ENCODE data around the gene DCAF6.
"Not testable (repeated sequence)": the region's sequence is repeated elsewhere in the genome, so short reads cannot be mapped to it uniquely, and the experiment has no call there.

The DCAF6 gene

DNA sequence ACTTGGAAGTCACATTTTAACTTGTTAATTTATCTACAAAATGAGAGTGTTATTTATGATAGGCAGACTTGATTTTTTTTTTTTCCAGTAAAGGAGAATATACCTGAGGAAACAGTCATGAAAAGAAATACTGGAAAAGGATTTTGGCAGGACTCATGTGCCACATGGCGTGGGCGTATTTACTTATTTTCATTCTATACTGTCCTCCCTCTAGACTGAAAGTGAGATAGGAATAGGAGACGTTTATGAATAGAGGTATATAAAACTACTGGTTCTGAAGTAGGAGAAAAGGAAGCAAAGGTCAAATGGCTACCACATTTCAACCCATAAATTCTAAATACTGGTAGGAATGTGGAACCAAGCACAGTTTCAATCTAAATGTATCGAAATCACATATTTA is 95.1 kb downstream of the DCAF6 start:
- DNase-seq (ENCODE audit: low read depth in 2 of 2) = no peak

DNA sequence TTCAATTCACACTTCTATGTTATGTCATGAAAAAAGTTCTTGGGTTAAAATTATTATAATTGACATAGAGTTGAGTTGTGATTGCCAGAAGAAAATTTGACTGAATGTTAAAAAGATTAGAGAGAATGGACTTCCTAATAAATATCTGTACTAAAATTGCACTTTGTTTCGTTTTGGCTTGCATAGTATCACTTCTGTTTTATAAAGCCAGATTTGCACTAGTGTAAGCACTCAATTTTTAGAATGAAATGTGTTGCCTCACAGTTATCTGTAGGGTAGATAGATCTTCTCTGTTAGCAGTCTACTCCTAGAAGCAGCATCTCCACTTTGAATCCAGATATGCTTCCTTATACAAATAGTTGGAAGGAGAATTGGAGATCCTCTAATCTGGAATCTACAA is 95.5 kb downstream of the DCAF6 start:
- no peak for DNase-seq (ENCODE audit: low read depth in 2 of 2)

DNA sequence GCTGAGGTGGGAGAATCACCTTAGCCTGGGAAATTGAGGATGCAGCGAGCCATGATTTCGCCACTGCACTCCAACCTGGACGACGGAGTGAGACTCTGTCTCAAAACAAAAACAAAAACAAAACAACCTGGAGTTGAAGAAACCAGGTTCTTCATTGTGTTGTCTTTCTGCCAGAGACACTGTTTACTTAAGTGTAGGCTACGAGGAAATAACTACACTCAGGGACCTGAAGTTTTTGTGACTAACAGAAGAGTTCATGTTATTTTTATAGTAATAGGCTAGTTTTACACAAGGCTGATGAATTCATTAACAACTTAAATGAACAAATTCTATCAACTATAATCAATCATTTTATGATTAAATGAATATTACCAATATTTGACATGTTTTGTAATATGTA is 98.9 kb downstream of the DCAF6 start:
- no peak for DNase-seq (ENCODE audit: low read depth in 2 of 2)

DNA sequence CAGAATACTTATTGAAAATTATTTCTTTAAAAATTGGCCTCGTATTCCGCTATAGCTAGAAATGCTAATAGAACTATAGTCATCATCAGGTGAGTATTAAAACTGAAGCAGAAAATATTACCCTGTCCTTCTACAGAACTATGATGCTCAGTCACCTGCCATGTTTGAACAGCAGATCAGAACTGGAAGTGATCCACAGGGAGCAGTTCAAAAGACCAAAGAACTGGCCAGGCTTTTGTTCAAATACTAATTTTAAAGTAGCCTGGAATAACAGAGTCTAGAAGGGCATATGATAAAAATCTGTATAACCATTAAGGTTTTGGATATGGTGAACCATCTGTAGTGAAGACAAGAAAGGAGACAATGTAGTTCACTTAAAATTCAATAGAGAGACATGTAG is 105.9 kb downstream of the DCAF6 start:
- no peak for DNase-seq (ENCODE audit: low read depth in 2 of 2)

DNA sequence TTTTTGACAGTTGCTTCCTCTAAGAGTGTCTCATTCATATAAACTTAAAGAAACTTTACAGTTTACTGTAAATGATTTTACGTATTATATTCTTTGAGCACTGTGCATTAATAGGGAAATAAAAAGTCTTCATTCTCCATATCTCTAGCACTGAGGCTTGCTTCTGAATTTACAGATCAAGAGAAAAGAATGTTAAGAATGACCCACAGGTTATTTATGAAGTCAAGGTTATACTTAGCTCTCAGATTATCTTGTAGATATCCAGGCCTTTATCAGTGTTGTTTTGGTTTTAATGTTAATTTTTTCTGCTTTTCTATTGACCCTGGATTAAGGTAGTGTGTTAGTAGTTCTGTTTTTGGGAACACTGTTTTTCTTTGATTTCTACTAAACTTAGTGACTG is 108.8 kb downstream of the DCAF6 start:
- DNase-seq (ENCODE audit: low read depth in 2 of 2) = no peak

DNA sequence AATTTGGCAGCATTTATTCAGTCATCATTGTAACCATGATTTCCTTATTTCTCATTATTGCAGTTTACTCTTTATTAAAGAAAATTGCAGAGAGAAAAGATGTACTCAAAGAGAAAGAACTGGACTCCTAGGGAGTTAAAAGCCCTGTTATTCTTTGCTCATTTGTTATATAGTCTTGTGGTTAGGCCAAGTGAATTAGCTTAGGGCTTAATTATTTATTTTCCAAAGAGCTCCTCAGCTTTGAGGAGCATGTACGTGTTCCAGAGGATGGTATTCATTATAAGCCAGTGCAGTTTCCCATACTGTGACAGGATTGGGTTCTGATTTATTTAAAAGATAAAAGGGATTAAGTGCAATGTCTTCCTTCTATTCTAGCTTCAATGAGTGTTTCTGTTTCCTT is 113.8 kb downstream of the DCAF6 start:
- no peak for DNase-seq (ENCODE audit: low read depth in 2 of 2)

DNA sequence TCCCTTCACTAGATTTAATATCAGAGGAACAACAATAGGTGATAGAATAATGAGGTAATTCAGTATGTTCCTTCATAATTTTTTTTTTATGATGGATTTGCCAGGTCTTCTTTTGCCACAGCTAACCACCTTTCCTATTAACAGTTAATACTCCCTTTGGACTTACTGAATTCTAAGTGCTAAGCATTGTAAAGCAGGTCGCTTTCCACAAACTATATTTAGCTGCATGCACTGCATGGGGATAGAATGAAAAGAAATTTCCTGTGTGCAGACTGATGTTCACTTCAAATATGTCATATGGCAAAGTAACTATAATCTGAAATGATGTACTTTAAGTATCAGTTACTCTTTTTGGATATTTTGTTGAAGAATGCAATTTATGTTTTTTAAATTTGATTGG is 114.4 kb downstream of the DCAF6 start:
- DNase-seq (ENCODE audit: low read depth in 2 of 2) = no peak

DNA sequence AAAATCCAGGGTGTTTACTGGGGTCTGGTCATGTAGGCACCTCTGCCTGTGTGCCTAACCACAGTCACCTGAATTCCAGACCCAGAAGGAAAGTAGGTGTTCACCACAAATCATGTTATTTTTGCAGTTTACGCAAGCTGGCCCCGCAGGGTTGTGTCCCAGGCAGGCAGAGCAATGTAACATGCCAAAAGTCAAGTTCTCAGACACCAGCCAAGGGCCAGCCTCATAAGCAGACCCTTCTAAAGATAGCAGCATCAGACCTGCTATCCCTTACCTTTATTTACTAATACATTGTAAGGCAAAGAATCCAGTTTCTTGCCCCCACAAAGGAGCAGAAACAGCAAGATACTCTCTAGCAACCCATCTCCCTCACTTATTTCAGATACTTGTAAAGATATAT is 117.2 kb downstream of the DCAF6 start:
- no peak for DNase-seq (ENCODE audit: low read depth in 2 of 2)

DNA sequence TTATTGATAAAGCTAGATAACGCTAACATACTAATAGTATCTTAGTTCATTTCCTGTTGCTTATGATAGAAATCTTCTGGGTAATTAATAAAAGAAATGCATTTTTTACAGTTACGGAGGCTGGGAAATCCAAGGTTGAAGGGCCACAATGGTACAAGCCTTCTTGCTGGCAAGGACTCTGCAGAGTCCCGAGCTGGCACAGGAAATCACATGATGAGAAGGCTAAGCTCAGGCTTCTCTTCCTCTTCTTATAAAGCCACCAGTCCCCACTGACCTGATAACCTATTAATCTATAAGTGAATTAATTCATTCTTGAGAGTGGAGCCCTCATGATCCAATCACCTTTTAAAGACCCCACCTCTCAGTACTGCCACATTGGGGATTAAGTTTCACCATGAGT is 117.6 kb downstream of the DCAF6 start:
- no peak for DNase-seq (ENCODE audit: low read depth in 2 of 2)

DNA sequence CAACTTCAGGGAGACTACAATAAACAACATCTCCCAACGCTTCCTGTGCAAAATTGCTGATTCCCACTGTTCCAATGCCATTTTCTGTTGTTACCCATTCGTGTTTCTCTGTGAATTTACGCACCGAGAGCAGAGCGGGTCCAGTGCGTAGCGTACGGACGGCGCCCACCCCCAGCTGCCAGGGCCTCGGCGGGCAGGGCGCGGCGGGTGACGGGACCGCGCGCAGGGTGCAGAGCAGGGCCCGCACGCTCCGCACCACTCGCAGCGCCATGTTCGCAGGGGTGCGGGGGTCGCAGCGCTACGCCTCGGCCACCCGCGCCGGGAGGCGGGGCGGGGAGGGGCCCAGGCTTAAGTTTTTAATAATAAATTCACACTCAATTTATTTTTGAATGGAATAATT is 119.7 kb downstream of the DCAF6 start:
- DNase-seq (ENCODE audit: low read depth in 2 of 2) = not testable (repeated sequence)

DNA sequence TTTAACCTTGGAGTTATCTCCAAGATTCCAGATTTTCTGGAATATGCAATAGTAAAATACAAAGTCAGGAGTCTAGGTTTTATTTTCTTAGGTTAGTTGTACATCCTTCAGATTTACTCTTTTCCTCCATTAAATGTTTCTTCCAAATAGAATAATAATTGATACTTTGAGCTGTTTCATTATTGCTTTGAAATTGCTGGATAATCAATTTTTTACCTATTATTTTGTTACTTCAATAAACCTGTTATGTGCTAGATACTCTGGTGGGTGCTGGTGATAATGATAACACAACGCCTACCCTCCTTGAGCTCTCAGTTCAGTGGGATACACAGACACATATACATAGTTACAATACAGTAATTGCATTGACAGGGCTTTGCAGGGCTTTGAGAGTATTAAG is 120.9 kb downstream of the DCAF6 start:
- DNase-seq (ENCODE audit: low read depth in 2 of 2) = no peak

DNA sequence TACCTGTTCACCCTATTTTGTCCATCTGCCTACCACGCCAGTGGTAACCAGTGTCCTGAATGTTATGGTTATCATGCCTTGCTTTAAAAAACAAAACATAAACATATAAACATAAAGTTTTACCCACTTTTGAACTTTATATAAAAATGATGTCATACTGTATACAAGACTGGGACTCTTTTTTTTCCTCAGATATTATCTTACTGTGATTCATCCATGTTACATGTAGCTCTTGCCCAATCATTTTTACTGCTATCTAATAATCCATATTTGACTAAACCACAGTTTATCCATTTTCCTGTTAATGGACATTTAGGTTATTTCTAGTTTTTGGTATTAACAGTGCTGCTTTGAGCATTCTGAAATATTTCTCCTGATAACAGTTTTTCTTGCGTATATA is 121.4 kb downstream of the DCAF6 start:
- DNase-seq (ENCODE audit: low read depth in 2 of 2) = no peak

DNA sequence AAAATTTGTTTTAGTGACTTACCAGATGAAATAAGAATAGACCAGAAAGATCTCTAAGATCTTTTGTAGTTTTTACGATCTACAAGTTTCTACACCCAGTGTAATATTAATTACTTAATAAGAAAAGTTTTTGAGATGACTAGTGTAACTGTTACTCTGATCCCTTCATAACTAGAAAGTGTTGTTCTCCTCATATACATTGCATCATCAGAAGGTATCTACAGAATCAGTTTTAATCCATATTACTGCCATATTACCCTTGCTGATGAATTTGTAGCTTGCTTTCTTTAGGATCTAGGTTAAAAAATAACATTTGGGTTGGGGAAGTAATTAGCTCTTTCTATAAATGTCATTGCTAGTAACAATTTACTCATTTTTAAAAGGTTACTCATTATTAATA is 127.7 kb downstream of the DCAF6 start:
- DNase-seq (ENCODE audit: low read depth in 2 of 2) = no peak

DNA sequence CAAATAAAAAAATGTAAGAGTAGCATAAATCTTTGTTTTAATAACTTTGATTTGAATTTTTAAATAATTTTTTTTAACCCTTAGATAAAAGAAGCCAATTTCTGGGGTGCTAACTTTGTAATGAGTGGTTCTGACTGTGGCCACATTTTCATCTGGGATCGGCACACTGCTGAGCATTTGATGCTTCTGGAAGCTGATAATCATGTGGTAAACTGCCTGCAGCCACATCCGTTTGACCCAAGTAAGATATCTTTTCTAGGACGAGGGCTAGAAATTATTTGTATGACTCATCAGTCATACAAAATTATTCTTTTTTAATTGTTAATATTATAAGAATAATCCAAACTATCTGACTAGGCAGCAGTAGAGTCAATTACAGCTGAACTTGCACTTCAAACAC is 129.0 kb downstream of the DCAF6 start:
- DNase-seq (ENCODE audit: low read depth in 2 of 2) = no peak

DNA sequence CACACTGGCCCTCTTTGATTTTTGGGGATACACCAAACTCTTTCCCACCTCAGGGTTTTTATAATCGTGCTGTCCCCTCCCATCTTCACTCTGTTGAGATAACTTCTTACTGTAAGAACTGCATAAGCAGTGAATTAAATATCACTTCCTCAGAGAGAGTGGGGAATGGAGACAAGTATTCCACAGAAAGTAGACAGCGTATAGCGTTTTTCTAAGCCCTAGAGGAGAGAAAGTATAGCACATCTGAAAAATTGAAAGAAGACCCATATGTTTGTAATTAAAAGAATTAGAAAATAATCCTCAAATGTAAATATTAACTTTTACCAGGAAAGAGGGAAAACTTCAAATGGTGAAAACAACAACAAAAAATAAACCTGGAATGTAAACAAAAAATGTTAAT is 132.9 kb downstream of the DCAF6 start:
- no peak for DNase-seq (ENCODE audit: low read depth in 2 of 2)

DNA sequence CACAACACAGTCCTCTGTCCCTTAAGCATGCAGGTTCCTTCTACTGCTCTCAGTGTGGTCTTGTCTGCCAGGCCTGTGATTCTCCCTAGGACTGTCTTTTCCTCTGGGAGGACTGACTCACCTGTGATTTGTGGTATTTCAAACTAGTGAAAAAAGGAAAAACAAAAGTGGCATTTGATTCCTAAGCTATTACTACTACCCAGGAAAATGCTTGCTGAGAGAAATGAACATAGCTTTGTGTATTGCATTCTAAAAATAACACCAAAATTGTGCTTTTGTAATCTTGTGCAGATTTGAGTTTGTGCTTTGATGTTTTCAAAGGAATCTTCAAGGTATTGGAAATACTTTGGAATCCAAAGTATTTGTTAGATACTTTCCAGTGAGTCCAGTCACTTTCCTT is 143.3 kb downstream of the DCAF6 start:
- DNase-seq (ENCODE audit: low read depth in 2 of 2) = no peak

DNA sequence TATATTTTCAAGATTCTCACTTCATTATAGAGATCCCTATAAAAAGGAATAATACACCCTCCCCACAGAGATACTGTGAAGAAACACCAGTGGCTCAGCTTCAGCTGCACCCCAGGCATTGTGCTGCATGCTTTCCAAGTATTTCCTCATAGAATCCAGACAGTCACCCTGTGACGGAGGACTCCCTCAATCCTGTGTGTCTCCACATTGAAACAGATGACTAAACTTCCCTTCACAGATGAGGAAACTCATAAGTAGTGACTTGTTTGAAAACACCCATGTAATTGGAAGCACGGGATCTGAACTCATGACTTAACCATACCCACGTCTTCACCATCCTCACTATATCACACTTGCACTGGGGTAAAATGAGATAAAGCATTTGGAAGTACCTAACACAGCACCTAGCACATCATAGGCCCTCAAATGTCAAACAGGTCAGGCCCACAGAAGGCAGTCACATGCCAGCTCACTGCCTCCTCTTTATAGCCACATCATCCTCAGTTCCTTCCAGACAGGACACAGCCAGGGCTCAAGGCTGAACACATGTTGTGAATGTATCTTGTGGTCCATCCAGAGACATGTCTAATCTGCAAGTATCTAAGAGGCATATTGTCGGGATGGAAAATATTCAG is 145.0 kb downstream of the DCAF6 start:
- DNase-seq (ENCODE audit: low read depth in 2 of 2) = no peak

DNA sequence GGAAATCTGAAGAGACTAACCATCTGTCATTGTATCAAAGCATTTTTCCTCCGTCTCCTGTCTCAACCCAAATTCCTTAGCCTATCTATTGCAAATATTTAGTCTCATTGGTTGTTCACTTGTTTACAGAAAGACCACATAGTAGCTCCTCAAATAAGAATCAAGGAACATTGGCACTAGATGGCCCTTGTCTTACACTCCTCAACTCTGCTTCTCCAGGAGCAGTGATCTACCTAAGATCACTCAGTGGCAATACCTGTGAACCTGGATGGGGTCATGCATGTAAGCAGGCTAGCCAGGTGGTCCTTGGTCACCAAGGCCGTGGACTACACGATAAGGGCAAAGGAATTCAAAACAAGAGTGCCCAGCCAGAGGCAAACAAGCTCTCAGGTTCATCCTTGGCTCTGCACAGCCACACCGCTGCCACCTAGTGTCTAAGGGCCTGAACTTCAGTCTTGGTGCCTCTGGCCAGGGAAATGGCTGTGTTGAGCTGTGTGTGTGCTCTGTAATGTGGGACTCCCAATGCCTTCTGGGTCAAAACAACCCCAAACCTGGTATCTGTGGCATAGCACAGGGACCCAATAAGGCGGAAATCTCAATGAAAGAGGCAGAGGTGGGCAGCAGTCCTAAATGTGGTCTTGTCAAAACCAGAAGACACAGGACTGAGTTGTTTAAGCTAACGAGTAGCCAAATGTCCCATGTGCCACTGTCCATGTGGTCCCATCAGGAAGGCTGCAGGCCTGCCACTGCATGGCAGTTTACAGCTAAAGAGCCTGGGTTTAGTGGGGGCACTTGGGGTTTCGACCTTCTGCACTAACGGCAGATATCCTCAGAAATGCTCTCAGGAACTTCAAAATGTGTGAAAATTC is 145.8 kb downstream of the DCAF6 start:
- peak; percentile 55 to 58 for DNase-seq (ENCODE audit: low read depth in 2 of 2)

DNA sequence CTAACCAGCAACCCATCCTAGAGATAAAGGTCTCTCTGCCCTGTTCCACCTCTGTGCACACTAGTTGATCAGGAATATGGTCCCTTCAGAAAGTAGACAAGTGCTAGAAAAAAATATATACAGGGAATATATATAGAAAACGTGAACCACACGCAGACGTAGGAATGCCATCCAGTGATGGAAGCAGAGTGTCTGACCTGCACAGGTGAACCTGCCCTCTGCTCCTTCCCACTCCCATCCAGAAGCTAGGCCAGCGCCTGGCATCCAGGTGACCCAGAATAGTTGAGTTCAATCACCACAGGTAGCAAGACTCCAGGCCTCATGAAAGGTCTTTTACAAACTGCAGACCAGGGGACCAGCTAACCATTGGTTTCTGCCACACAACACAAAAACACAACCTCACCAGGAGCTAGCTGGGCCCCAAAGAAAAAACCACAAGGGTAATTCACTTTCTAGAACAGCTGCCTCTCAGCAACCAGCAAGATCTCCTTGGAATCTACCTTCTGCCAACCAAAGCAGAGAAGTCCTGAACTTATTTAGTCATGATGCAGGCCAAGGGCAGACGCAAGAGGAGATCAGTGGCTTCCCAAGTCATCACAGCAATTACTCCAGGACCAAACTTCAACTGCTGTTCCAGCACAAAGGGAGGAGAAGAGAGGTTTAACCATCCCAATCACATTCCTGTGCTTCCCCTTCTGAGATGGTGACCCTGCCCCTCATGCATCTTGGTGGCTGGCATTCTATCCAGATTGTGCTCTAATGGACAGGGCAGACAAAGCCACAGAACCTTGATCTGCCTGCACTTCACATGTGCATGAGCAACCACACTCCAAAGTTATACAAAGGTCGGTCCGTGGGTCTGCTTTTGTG is 147.2 kb downstream of the DCAF6 start:
- no peak for DNase-seq (ENCODE audit: low read depth in 2 of 2)

DNA sequence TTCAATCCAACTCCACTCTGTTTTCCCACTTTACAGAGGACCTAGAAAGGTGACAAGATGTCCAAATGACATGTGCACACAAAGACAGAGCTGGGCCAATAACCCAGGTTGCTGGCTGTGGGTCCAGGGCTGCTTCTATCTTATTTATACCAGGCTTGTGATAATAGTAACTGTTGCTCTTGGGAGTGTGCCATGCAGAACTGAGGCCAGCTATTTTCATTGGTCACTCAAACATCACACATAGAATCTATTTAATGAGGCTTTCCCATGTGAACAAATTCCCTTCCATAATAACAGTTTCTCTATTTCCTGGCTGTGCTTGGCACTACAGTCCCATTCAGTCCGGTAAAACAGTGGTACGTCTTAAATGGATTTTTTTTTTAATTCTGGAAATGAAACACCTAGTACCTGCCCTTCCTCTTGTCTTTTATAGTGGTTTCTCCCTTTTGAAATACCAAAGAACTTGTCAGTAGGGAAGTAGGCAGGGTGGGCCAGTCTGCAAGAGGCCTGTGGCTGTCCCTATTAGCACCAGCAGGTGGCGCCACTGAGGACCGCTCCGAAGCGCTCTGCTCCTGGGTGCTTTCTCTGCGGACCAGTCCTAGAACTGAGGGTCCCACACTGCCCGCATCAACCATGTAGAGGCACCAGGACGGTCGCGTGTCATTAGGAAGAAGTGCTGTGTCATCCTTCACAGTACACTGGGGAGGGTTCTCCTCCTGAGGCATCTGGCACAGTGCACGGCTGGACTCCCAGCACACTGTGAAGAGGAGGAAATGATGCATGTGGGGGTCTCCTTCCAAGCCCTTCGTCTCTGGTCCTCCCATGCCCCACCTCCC is 148.1 kb downstream of the DCAF6 start:
- peak; percentile 57 to 59 for DNase-seq (ENCODE audit: low read depth in 2 of 2)

DNA sequence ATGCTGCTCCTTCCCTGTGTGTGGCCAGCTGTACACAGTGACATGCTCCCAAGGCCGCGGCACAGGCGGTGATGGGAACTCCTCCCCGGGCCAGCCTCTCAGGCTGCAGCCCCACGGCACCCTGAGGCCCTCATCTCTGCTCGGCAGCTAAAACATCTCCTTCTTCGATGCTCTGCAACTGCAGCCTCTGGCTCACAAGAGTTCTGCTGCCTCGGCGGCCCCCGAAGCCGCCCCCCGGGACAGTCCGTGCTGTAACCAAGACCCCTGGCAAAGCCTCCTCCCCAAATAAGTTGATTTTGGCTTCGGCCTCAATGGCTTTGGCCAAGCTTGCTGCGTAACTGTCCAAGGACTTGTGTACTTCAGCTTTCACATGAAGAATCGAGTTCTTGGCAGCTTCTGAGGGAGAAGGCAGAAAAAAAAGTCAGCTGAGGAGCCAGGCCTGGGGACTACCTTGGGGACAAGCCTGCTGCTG is 149.0 kb downstream of the DCAF6 start:
- no peak for DNase-seq (ENCODE audit: low read depth in 2 of 2)

DNA sequence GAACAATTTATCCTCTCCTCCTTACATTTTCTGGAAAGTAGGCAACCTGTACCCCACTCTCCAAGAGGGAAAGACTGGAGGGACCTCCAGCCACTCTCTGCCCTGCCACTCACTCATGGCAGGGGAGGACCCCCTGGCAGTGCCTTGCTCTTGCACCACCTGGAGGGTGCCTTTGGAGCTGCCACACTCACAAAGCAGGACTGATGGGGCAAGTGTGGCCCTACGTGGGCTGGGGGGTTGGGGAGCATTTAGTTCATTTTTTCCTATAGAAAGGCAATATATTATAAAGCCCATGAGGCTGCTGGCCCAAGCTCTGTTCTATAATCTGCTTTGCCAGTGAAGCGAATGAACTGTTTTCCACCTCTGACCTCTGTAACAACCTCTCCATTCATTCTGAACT is 150.0 kb downstream of the DCAF6 start:
- no peak for DNase-seq (ENCODE audit: low read depth in 2 of 2)

All from activated CD4-positive, alpha-beta T cell treated with anti-CD3 and anti-CD28 coated beads for 24 hours (primary cell).